GM23248 (cell line): ENCODE measurements around the gene STK11IP.

ENCODE experiments used
- EZH2 ChIP-seq: fragments of 200-600 bp; sonication (generic); IDR thresholded peaks from 2 replicates; pipeline ENCODE4 v1.6.1; 2018; ENCODE audit warnings: antibody characterized with exemption, mild to moderate bottlenecking; ENCODE audit not compliant: insufficient read depth, poor library complexity, severe bottlenecking
- EZH2phosphoT487 ChIP-seq: fragments of 200-600 bp; sonication (generic); IDR thresholded peaks from 2 replicates; pipeline ENCODE4 v1.6.1; 2018; ENCODE audit warnings: antibody characterized with exemption, moderate library complexity, mild to moderate bottlenecking, low read depth; ENCODE audit not compliant: insufficient read depth

GRCh38 chr2:219633276-219634065, 35.8 kb downstream of the STK11IP start:
- TF ChIP-seq EZH2 (no peak), EZH2phosphoT487 (no peak)
